Tibial nerve (tissue), 4 donors: ENCODE results near the gene QTRT2. TPM values are rescaled to one million over a fixed set of nuclear protein-coding genes. Genes with fewer than 3 reads are reported as not detected.

Experiments used
- DNase-seq, 2 donors: peaks; one replicate each; pipeline ENCODE4 v3.0.0-alpha.2; 2019; ENCODE audit warnings: low spot score in 2 of 2
- H3K27ac ChIP-seq, 4 donors: fragments of 200-600 bp; sonication (generic) in 3 of 4; one replicate each; pipeline ENCODE4 v1.5.1; 2017 to 2019; ENCODE audit warnings: mild to moderate bottlenecking in 1 of 4
- H3K27me3 ChIP-seq, 2 donors: fragments of 200-600 bp; sonication (generic) in 1 of 2; one replicate each; pipeline versions ENCODE4 v1.5.1 to v1.6.0; 2017 to 2019
- H3K36me3 ChIP-seq, 3 donors: fragments of 200-600 bp; sonication (generic); one replicate each; pipeline ENCODE4 v1.5.1; 2018 to 2019
- H3K4me1 ChIP-seq, 4 donors: fragments of 200-600 bp; sonication (generic) in 3 of 4; one replicate each; pipeline ENCODE4 v1.5.1; 2017 to 2019
- H3K4me3 ChIP-seq, 4 donors: fragments of 200-600 bp; sonication (generic) in 3 of 4; one replicate each; pipeline ENCODE4 v1.5.1; 2017 to 2019; ENCODE audit warnings: mild to moderate bottlenecking in 1 of 4, moderate library complexity in 1 of 4
- H3K9me3 ChIP-seq, 4 donors: fragments of 200-600 bp; sonication (generic) in 3 of 4; one replicate each; pipeline ENCODE4 v1.5.1; 2017 to 2019
- EP300 ChIP-seq, 2 donors: sonication (generic); formaldehyde crosslinking; IDR thresholded peaks; one replicate each; pipeline ENCODE4 v1.6.1; 2017; ENCODE audit warnings: antibody characterized with exemption in 2 of 2, mild to moderate bottlenecking in 1 of 2
- POLR2A ChIP-seq, 2 donors: fragments of 450-650 bp; IDR thresholded peaks; one replicate each; pipeline ENCODE4 v1.6.1; 2017; ENCODE audit warnings: antibody characterized with exemption in 2 of 2, mild to moderate bottlenecking in 2 of 2, moderate library complexity in 2 of 2
- WGBS, 2 donors: methylation state at CpG; one replicate each; pipeline ENCODE4 v1.1.5; 2018; 5-methylcytosine and 5-hydroxymethylcytosine counted together
- total RNA-seq, 4 donors: library from RNA; depleted of rRNA; stranded (reverse); fragments of >200 nt; gene quantifications; one replicate each; pipeline ENCODE4 v1.1.0, GENCODE V29; 2016
- TF ChIP-seq, protein P1 (sequence below), 5 experiments: fragments of 200-600 bp in 3 of 5; fragments of 450-650 bp in 2 of 5; sonication (generic) in 3 of 5; IDR thresholded peaks; one replicate each; pipeline ENCODE4 v1.5.1; 2016 to 2019; ENCODE audit warnings: antibody characterized with exemption in 5 of 5, mild to moderate bottlenecking in 3 of 5, moderate library complexity in 2 of 5

Gene QTRT2
- total RNA-seq, 4 donors from 2014 or later = 10.1 to 32.2 (median 18.6) TPM

DNA sequence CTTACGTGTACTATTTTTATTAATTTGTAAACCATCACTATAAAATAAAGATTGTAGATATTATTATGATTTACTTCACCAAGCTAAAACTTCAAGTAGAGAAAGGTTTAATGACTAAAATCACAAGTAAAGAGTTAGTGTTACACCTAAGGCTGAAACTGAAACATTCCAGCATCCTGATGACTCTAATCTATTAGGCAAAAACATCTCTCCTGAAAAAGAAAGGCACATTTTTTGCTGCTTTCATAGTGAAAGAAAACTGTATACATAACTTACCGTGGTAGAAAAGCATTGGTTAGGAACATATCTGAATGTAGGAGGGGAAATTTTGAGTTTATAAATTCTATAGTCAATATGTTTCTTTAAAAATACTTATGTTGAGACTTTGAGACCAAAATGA, 35.6 kb upstream of the QTRT2 start:
- Histone ChIP-seq H3K36me3 (peaks cover 0 to 6% (median 0%) of the 10 kb centered on the region in 3 donors), H3K27ac (no peak overlapping the region), H3K4me3 (no peak overlapping the region), H3K9me3 (no peaks in the 10 kb centered on the region), H3K27me3 (no peaks in the 10 kb centered on the region), H3K4me1 (no peaks in the 10 kb centered on the region)
- 83 to 86% methylated on average over 2 of the region's 2 CpGs for WGBS, 2 donors
- TF ChIP-seq, protein P1, sequence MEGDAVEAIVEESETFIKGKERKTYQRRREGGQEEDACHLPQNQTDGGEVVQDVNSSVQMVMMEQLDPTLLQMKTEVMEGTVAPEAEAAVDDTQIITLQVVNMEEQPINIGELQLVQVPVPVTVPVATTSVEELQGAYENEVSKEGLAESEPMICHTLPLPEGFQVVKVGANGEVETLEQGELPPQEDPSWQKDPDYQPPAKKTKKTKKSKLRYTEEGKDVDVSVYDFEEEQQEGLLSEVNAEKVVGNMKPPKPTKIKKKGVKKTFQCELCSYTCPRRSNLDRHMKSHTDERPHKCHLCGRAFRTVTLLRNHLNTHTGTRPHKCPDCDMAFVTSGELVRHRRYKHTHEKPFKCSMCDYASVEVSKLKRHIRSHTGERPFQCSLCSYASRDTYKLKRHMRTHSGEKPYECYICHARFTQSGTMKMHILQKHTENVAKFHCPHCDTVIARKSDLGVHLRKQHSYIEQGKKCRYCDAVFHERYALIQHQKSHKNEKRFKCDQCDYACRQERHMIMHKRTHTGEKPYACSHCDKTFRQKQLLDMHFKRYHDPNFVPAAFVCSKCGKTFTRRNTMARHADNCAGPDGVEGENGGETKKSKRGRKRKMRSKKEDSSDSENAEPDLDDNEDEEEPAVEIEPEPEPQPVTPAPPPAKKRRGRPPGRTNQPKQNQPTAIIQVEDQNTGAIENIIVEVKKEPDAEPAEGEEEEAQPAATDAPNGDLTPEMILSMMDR (IDR thresholded peaks at IDR 0.05) = no peak
- TF ChIP-seq POLR2A (IDR thresholded peaks at IDR 0.05) (no peak), EP300 (IDR thresholded peaks at IDR 0.05) (no peak)
- no peak for DNase-seq

DNA sequence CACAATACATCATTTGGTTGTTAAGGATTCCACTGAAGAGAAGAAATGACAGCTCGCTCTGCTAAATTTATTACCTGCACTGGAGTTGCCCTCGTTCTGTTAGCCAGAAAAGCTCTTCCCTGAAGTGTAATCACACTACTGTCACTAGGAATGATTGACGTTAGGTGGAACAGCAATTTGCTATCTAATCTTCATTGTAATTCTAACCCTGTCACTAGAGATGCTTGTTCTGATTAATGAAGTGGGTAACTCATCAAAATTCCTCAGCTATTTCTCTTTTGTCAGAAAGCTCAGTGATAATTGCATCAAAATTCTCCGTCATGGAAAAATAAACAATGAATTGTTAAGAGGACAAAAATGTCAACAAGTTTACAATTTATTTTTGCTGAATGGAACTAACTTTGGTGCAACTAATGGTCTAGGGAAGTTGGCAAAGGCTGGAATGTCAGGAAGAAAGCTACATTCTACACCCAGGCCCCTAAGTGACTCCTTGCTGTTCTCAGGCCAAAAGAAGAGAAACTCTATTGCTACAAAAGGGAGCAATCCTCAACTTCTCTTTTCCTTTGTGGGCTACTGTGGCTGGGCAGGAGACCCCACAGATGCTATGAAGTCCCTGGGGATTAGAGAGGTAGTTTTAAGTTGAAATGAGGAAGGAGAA, 34.3 kb upstream of the QTRT2 start:
- Histone ChIP-seq H3K27me3 (no peaks in the 10 kb centered on the region), H3K4me1 (no peaks in the 10 kb centered on the region), H3K9me3 (no peaks in the 10 kb centered on the region), H3K4me3 (no peak overlapping the region), H3K27ac (no peak overlapping the region), H3K36me3 (peaks cover 0 to 10% (median 0%) of the 10 kb centered on the region in 3 donors)
- 64 to 71% methylated on average over 4 of the region's 4 CpGs for WGBS, 2 donors
- DNase-seq = no peak
- TF ChIP-seq, protein P1 (IDR thresholded peaks at IDR 0.05) = no peak
- TF ChIP-seq EP300 (IDR thresholded peaks at IDR 0.05) = no peak

DNA sequence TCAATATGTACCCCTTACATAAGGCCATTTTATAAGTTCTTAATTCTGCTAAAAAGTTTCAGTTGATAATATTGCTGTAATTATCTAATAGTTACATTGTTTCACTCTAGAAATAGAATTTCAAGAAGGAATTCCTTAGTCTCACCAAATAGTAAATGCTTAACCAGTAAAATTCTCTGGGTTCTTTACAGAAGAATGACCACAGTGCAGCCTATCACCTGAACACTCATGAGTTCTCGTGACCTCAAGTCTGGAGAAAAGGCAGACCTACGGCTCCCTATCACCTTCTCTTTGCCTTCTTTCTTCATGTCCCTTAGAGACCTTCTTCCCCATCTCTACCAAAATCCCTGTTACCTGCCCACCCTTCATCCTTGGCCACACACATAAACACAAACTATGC, 31.1 kb upstream of the QTRT2 start:
- peaks cover 0 to 6% (median 0%) of the 10 kb centered on the region in 3 donors for H3K36me3 ChIP-seq
- H3K27ac ChIP-seq = no peak overlapping the region
- 94 to 95% methylated on average over 2 of the region's 2 CpGs for WGBS, 2 donors
- H3K4me3 ChIP-seq = no peak overlapping the region
- TF ChIP-seq, protein P1 (IDR thresholded peaks at IDR 0.05) = no peak
- TF ChIP-seq POLR2A (IDR thresholded peaks at IDR 0.05) (no peak), EP300 (IDR thresholded peaks at IDR 0.05) (no peak)
- no peaks in the 10 kb centered on the region for H3K4me1 ChIP-seq
- H3K27me3 ChIP-seq = no peaks in the 10 kb centered on the region
- no peak for DNase-seq
- no peaks in the 10 kb centered on the region for H3K9me3 ChIP-seq

DNA sequence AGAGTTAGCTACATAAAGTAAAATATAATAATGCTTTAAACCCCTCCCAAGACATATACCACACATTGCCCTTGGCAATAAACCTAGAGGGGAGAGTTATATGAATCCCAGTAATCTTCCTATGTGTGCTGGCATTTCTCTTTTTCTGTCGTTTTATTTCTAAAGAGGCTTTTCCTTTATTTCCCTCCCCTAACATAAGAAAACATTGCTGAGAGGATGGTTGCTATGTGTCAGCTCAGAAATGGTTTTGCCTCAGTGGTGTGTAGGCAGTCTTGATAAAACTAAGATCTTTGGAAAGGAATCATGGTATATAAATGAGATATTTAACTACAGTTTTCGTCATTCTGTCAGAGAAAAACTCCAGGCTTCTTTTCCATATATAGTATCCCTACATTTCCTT, 30.2 kb upstream of the QTRT2 start:
- no peaks in the 10 kb centered on the region for H3K9me3 ChIP-seq
- no peak overlapping the region for H3K4me3 ChIP-seq
- H3K27ac ChIP-seq = no peak overlapping the region
- TF ChIP-seq EP300 (IDR thresholded peaks at IDR 0.05) = no peak
- no peak for DNase-seq
- no peaks in the 10 kb centered on the region for H3K4me1 ChIP-seq
- H3K36me3 ChIP-seq = peaks cover 0 to 6% (median 0%) of the 10 kb centered on the region in 3 donors
- 59 to 63% methylated on average over 2 of the region's 2 CpGs for WGBS, 2 donors
- no peaks in the 10 kb centered on the region for H3K27me3 ChIP-seq

DNA sequence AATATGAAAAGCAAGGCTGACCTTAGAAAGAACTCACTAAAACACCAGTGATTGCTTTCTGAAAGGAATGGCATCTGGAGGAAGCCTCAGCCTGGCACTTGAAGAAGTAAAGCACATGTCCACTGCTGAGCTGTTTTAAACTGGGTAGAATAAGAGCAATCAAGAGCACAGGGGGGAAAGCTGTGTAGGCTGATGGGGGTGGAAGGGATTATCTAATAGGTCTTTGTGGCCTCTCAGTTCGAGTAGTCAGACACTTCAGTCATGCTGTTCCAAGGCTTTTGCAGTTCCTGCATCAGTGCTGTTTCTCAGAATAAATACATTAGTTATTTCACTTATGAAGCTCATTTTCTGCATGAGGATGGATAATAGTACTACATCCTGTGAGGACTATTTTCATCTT, 22.8 kb upstream of the QTRT2 start:
- peaks cover 0 to 46% (median 0%) of the 10 kb centered on the region in 3 donors for H3K36me3 ChIP-seq
- no peak overlapping the region for H3K4me3 ChIP-seq
- WGBS, 2 donors = 33% methylated on average over 1 of the region's 1 CpG
- H3K4me1 ChIP-seq = no peaks in the 10 kb centered on the region
- H3K9me3 ChIP-seq = no peaks in the 10 kb centered on the region
- no peak for TF ChIP-seq POLR2A (IDR thresholded peaks at IDR 0.05)
- no peaks in the 10 kb centered on the region for H3K27me3 ChIP-seq
- H3K27ac ChIP-seq = no peak overlapping the region
- no peak for DNase-seq

DNA sequence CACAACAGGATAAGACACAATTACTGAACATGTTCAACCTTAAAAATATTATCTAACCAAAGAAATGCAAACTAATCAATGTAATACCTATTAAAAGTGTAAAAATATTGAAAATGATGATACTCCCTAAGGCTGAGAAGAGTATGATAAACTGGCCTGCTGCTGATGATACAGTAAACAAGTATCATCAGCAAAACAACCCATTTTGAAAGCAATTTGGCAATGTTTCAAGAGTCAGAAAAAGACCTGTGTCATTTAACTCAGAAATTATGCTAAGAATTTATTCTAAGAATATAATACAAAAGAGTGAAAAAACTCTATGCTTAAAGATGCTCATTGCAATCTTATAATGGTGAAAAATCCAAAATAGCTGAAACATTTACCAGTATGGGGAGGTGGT, 22.3 kb upstream of the QTRT2 start:
- peaks cover 0 to 51% (median 0%) of the 10 kb centered on the region in 3 donors for H3K36me3 ChIP-seq
- no peak for DNase-seq
- no peak overlapping the region for H3K27ac ChIP-seq
- H3K4me1 ChIP-seq = no peaks in the 10 kb centered on the region
- H3K4me3 ChIP-seq = no peak overlapping the region
- TF ChIP-seq EP300 (IDR thresholded peaks at IDR 0.05) (no peak), POLR2A (IDR thresholded peaks at IDR 0.05) (no peak)
- TF ChIP-seq, protein P1 (IDR thresholded peaks at IDR 0.05) = no peak
- no peaks in the 10 kb centered on the region for H3K9me3 ChIP-seq
- no peaks in the 10 kb centered on the region for H3K27me3 ChIP-seq
